MM.1S (cell line): ENCODE results near the gene RASSF6.

Experiments used
- EZH2 ChIP-seq: fragments of 300-600 bp; sonication (generic); optimal IDR thresholded peaks from 2 replicates; pipeline ENCODE3; 2017; ENCODE audit warnings: low read depth, mild to moderate bottlenecking, antibody characterized with exemption, low read length, mixed read lengths
- TF ChIP-seq, protein P1 (sequence below): fragments of 300-600 bp; sonication (generic); IDR thresholded peaks from 2 replicates; pipeline ENCODE4 v1.5.1; 2016; ENCODE audit warnings: antibody characterized with exemption, low read length, mixed read lengths

DNA sequence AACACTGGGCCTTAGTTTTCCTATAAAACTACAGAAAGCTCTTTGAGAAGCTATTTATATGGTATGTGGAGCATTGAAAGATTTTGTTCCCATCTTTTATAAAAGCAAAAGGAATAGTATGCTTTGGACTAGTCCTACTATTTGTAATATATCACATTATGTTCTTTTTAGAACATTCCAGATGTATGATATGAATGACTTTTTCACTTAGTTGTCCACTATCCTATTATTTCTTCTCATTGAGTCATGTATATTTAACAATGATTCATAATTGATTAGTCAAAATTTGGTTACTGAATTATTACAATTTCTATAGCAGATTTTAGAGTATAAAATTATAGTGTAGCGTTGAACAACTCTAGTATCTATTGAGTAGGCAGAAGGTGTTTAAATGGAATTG lies 34.2 kb downstream of the RASSF6 start:
- no peak for TF ChIP-seq EZH2
- TF ChIP-seq, protein P1, sequence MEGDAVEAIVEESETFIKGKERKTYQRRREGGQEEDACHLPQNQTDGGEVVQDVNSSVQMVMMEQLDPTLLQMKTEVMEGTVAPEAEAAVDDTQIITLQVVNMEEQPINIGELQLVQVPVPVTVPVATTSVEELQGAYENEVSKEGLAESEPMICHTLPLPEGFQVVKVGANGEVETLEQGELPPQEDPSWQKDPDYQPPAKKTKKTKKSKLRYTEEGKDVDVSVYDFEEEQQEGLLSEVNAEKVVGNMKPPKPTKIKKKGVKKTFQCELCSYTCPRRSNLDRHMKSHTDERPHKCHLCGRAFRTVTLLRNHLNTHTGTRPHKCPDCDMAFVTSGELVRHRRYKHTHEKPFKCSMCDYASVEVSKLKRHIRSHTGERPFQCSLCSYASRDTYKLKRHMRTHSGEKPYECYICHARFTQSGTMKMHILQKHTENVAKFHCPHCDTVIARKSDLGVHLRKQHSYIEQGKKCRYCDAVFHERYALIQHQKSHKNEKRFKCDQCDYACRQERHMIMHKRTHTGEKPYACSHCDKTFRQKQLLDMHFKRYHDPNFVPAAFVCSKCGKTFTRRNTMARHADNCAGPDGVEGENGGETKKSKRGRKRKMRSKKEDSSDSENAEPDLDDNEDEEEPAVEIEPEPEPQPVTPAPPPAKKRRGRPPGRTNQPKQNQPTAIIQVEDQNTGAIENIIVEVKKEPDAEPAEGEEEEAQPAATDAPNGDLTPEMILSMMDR: no peak
